MM.1S (cell line): ENCODE data around the gene BCAT1.
"Not testable (repeated sequence)": the region's sequence is repeated elsewhere in the genome, so short reads cannot be mapped to it uniquely, and the experiment has no call there.

Experiments used
- DNase-seq: peaks from one replicate; pipeline ENCODE4 v3.0.0-alpha.2; 2015
- H2AFZ ChIP-seq: fragments of 300-600 bp; sonication (generic); 2 replicates; pipeline ENCODE4 v1.6.0; 2016; ENCODE audit warnings: antibody characterized with exemption, low read length
- H3F3A ChIP-seq: fragments of 300-600 bp; sonication (generic); 2 replicates; pipeline ENCODE4 v1.6.1; 2016; ENCODE audit warnings: mild to moderate bottlenecking, antibody characterized with exemption, low read length, moderate library complexity, mixed read lengths; ENCODE audit not compliant: insufficient read depth
- H3K27ac ChIP-seq: fragments of 300-600 bp; sonication (generic); 2 replicates; pipeline ENCODE4 v1.5.1; 2016; ENCODE audit warnings: mild to moderate bottlenecking, low read length
- H3K27me3 ChIP-seq: fragments of 300-600 bp; sonication (generic); replicated peaks from 2 replicates; pipeline ENCODE4 v1.6.0; 2016; ENCODE audit warnings: low read length; ENCODE audit not compliant: insufficient read depth
- H3K36me3 ChIP-seq: fragments of 300-600 bp; sonication (generic); replicated peaks from 2 replicates; pipeline ENCODE4 v1.6.1; 2016; ENCODE audit warnings: mild to moderate bottlenecking, low read length, mixed read lengths; ENCODE audit not compliant: insufficient read depth
- H3K4me1 ChIP-seq: fragments of 300-600 bp; sonication (generic); 2 replicates; pipeline ENCODE4 v1.6.1; 2016; ENCODE audit warnings: low read length, mixed read lengths
- H3K4me2 ChIP-seq: fragments of 300-600 bp; sonication (generic); 2 replicates; pipeline ENCODE4 v1.6.0; 2016; ENCODE audit warnings: low read depth, low read length
- H3K4me3 ChIP-seq: fragments of 300-600 bp; sonication (generic); 2 replicates; pipeline ENCODE4 v1.5.1; 2016; ENCODE audit warnings: low read length, mixed read lengths
- H3K79me2 ChIP-seq: fragments of 300-600 bp; sonication (generic); 2 replicates; pipeline ENCODE4 v1.6.1; 2016; ENCODE audit warnings: mixed run types, low read length, mixed read lengths
- H3K9ac ChIP-seq: fragments of 300-600 bp; sonication (generic); 2 replicates; pipeline ENCODE4 v1.6.1; 2016; ENCODE audit warnings: low read length, mixed read lengths
- H3K9me2 ChIP-seq: fragments of 300-600 bp; sonication (generic); replicated peaks from 2 replicates; pipeline ENCODE4 v1.6.1; 2016; ENCODE audit warnings: mild to moderate bottlenecking, low read length, mixed read lengths; ENCODE audit not compliant: insufficient read depth
- H3K9me3 ChIP-seq: fragments of 300-600 bp; sonication (generic); replicated peaks from 2 replicates; pipeline ENCODE4 v1.6.1; 2016; ENCODE audit warnings: mild to moderate bottlenecking, low read length, mixed read lengths; ENCODE audit not compliant: insufficient read depth
- H4K20me1 ChIP-seq: fragments of 300-600 bp; sonication (generic); 2 replicates; pipeline ENCODE4 v1.6.1; 2016; ENCODE audit warnings: mild to moderate bottlenecking, low read length, moderate library complexity, mixed read lengths; ENCODE audit not compliant: insufficient read depth
- EZH2 ChIP-seq: fragments of 300-600 bp; sonication (generic); optimal IDR thresholded peaks from 2 replicates; pipeline ENCODE3; 2017; ENCODE audit warnings: low read depth, mild to moderate bottlenecking, antibody characterized with exemption, low read length, mixed read lengths
- EZH2phosphoT487 ChIP-seq: fragments of 300-600 bp; sonication (generic); IDR thresholded peaks from 2 replicates; pipeline ENCODE4 v1.6.1; 2018; ENCODE audit warnings: antibody characterized with exemption, low read length
- TF ChIP-seq, protein P1 (sequence below): fragments of 300-600 bp; sonication (generic); IDR thresholded peaks from 2 replicates; pipeline ENCODE4 v1.5.1; 2016; ENCODE audit warnings: antibody characterized with exemption, low read length, mixed read lengths

Gene BCAT1

DNA sequence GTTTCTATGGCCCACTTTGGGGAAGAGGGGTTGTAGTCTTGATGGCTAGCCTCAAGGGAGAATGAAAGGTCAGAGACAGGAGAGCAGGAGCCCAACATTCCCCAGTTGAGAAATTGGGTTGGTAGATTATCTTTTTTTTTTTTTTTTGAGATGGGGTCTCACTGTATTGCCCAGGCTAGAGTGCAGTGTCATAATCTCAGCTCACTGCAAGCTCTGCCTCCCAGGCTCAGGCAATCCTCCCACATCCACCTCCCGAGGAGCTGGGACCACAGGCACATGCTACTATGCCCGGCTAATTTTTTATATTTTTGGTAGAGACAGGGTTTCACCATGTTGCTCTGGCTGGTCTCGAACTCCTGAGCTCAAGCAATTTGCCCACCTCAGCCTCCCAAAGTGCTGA is 34.9 kb downstream of the BCAT1 start:
- Histone ChIP-seq H3K4me1 (no peaks in the 10 kb centered on the region), H3K4me2 (no peak overlapping the region)

DNA sequence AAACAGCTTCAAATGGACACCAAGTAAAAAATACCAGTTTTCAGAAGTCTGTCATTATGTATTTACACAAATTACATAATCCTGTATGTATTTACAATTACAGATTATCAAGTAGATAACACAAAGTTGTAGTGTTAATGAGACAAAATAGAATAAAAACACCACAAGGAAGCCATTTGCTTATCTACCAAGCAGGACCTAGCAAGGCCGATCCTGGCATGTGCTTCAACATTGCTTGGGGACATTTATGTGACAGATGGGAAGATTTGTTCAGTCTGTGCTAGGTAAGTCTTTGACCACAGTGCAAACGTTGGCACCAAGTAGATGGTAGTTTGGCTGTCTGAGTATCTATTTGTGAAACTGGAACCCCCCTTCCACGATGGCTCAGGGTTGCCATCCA is 35.8 kb downstream of the BCAT1 start:
- H2AFZ ChIP-seq = no peak overlapping the region
- no peaks in the 10 kb centered on the region for H4K20me1 ChIP-seq
- H3K9me3 ChIP-seq = no peaks in the 10 kb centered on the region
- H3K79me2 ChIP-seq = no peaks in the 10 kb centered on the region
- TF ChIP-seq, protein P1, sequence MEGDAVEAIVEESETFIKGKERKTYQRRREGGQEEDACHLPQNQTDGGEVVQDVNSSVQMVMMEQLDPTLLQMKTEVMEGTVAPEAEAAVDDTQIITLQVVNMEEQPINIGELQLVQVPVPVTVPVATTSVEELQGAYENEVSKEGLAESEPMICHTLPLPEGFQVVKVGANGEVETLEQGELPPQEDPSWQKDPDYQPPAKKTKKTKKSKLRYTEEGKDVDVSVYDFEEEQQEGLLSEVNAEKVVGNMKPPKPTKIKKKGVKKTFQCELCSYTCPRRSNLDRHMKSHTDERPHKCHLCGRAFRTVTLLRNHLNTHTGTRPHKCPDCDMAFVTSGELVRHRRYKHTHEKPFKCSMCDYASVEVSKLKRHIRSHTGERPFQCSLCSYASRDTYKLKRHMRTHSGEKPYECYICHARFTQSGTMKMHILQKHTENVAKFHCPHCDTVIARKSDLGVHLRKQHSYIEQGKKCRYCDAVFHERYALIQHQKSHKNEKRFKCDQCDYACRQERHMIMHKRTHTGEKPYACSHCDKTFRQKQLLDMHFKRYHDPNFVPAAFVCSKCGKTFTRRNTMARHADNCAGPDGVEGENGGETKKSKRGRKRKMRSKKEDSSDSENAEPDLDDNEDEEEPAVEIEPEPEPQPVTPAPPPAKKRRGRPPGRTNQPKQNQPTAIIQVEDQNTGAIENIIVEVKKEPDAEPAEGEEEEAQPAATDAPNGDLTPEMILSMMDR = no peak
- TF ChIP-seq EZH2 (no peak), EZH2phosphoT487 (no peak)
- H3K4me1 ChIP-seq = no peaks in the 10 kb centered on the region
- no peaks in the 10 kb centered on the region for H3F3A ChIP-seq
- no peak for DNase-seq
- H3K4me2 ChIP-seq = no peak overlapping the region
- H3K36me3 ChIP-seq = no peaks in the 10 kb centered on the region
- no peak overlapping the region for H3K27ac ChIP-seq
- no peak overlapping the region for H3K9ac ChIP-seq
- H3K27me3 ChIP-seq = no peaks in the 10 kb centered on the region
- H3K9me2 ChIP-seq = no peaks in the 10 kb centered on the region
- no peak overlapping the region for H3K4me3 ChIP-seq

More for the DNA sequence above, 34.9 kb downstream of the BCAT1 start:
- Histone ChIP-seq H3K36me3 (no peaks in the 10 kb centered on the region), H3K9me2 (no peaks in the 10 kb centered on the region), H3F3A (no peaks in the 10 kb centered on the region), H3K27ac (no peak overlapping the region), H3K9me3 (no peaks in the 10 kb centered on the region), H3K4me3 (no peak overlapping the region), H2AFZ (no peak overlapping the region), H3K27me3 (no peaks in the 10 kb centered on the region), H3K9ac (no peak overlapping the region), H3K79me2 (no peaks in the 10 kb centered on the region), H4K20me1 (no peaks in the 10 kb centered on the region)
- no peak for TF ChIP-seq EZH2phosphoT487
- TF ChIP-seq, protein P1 = no peak
- TF ChIP-seq EZH2 = no peak
- no peak for DNase-seq

DNA sequence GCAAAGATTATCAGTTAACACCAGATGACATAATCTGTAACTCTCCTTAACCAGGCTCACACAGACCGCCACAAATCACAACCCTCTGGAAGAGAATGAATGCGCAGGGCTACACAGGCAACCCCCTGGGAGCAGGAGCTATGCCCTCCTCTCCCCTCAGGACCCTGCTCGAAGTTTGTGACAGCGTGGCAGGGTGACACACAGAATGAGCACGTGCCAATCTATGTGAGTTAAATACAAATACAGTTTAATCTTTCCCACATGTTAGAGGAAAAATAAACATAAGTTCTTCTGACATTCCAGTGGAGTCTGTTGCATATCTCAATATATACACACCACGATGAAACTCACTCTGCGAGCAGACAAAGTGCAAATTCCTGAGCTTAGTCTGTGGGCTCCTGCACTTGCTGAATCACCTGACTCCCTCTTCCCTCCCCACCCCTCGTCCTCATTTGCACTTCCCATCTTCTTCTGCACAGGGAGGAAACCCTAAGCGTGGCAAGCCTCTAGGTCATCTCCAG is 37.6 kb downstream of the BCAT1 start:
- no peaks in the 10 kb centered on the region for H3K27me3 ChIP-seq
- H3K79me2 ChIP-seq = no peaks in the 10 kb centered on the region
- no peaks in the 10 kb centered on the region for H3F3A ChIP-seq
- H3K9me3 ChIP-seq = no peaks in the 10 kb centered on the region
- H3K36me3 ChIP-seq = no peaks in the 10 kb centered on the region
- no peak overlapping the region for H3K4me2 ChIP-seq
- DNase-seq = no peak
- no peaks in the 10 kb centered on the region for H4K20me1 ChIP-seq
- no peaks in the 10 kb centered on the region for H3K4me1 ChIP-seq
- H3K9me2 ChIP-seq = no peaks in the 10 kb centered on the region
- H3K4me3 ChIP-seq = no peak overlapping the region
- no peak overlapping the region for H2AFZ ChIP-seq
- no peak overlapping the region for H3K27ac ChIP-seq
- TF ChIP-seq EZH2phosphoT487 = no peak
- no peak for TF ChIP-seq EZH2
- TF ChIP-seq, protein P1 = no peak
- no peak overlapping the region for H3K9ac ChIP-seq

DNA sequence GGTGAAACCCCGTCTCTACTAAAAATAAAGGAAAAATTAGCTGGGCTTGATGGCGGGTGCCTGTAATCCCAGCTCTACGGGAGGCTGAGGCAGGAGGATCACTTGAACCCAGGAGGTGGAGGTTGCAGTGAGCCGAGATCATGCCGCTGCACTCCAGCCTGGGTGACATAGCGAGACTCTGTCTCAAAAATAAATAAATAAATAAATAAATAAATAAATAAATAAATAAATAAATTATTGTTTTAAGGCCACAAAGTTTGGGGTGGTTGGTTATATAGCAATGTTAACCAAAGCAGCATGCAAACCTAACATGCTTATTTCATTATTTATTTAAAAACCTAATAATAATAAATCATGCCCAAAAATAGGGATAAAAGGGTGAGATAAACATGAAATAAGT is 38.7 kb downstream of the BCAT1 start:
- not testable (repeated sequence) for H3K79me2 ChIP-seq, H3K4me2 ChIP-seq, H3K27ac ChIP-seq, H3K4me1 ChIP-seq, DNase-seq, H4K20me1 ChIP-seq, H3K9me3 ChIP-seq, H3K9me2 ChIP-seq, H3F3A ChIP-seq, H2AFZ ChIP-seq, H3K36me3 ChIP-seq, H3K4me3 ChIP-seq, H3K9ac ChIP-seq, H3K27me3 ChIP-seq
